GM19455 (cell line): Measurements from ENCODE around the gene IL23R.
"Not testable (repeated sequence)": the region's sequence is repeated elsewhere in the genome, so short reads cannot be mapped to it uniquely, and the experiment has no call there.

Source experiments
- ATAC-seq: cut with Tn5 transposase; IDR thresholded peaks from one replicate; pipeline ENCODE4 v1.9.1; 2021; ENCODE audit not compliant: unreplicated experiment

IL23R gene

DNA sequence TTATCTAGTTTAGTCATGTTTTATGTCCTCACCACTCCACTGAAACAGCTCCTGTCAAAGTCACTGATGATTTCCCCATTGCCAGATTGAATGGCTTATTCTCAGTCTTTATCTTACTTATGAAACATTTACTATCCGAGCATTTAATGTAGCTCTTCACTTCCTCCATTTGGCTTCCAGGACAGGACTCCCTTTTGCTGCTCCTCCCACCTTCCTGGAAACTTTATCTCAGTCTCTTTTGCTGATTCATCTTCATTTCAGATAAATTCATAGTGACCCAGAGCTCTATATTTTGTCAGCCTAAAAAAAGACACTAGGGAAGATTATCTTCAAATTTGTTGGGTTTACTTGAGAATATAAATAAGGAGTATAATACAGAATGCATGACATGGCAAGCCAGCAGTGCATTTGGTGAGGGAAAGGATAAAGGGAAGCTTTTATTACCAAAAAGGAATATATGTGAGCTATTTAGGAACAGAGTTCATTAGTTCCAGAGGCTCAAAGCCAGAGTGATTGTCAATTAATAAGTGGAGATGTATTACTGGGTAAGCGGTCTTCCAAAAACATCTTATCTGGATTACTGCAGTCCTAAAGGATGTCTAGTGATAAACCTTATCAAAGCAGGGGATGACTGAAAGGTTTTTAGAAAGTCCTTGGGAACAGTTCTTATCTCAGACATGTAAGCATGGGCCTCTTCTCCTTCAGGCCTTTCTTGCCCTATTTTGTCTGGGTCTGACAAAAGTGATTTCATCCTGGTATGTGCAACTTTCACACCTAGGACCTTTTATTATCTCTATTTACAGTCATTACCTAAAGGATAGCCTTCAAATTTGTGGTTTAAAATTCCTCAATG lies 25.6 kb downstream of the IL23R start:
- ATAC-seq, result no peak

DNA sequence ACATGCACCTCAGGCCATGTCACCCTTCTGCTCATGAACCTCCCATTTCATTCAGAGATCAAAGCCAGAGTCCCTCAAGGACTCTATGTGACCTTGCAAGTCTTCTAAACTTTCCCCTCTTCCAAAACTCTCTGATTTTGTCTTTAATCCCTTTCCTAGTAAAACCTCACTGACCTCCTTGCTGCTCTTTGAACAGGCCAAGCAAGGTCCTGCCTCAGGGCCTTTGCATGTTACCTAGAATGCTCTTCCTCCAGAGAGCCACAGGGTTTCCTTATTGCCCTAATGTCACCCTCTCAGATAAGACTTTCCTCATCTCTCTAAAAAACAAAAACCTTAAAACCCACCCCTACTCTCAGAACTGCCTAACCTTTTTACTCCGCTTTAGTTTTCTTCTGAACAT lies 26.6 kb downstream of the IL23R start:
- ATAC-seq, result no peak

DNA sequence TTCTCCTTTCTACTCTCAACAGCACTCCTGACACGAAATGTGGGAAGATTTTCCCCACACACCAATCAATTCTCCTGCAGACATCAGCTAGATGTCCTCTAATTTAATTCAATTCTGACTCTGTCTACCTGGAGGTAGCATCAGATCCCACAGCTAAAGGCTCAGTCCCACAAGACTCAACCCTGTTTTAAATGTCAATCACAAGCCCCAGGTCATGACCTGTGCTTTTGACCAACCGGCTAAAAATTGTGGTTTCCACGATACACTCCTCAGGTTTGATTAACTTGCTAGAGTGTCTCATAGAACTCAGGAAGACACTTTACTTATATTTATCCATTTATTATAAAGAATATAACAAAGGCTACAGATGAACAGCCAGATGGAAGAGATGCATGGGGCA lies 27.4 kb downstream of the IL23R start:
- no peak for ATAC-seq

DNA sequence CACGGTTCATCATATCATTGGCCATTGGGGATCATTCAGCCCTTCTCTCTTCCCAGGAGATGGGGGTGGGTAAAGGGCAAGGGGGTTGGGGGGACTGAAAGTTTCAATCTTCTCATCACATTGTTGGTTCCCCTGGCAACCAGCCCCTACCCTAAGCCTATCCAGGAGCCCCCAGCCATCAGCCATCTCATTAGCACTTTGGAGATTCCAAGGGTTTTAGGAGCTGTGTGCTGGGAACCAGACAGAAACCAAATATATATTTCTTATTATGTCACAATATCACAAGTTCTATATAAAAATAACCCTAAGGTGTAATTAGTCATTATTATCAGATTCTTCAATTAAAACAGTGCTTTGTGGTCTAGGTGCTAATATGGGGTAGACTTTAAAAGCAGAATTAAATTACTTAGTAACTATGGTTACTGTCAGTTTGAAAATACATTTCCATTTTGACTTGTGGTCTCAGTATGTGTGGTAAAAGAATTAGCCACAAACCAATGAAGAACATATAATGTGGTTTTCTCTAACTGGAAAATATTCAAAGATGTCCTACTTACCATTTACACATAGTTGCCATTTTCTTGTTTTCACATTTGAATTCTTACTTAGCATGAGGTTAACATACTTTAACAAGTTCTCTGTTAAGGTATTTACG lies 28.1 kb downstream of the IL23R start:
- ATAC-seq, result peak; percentile 68

DNA sequence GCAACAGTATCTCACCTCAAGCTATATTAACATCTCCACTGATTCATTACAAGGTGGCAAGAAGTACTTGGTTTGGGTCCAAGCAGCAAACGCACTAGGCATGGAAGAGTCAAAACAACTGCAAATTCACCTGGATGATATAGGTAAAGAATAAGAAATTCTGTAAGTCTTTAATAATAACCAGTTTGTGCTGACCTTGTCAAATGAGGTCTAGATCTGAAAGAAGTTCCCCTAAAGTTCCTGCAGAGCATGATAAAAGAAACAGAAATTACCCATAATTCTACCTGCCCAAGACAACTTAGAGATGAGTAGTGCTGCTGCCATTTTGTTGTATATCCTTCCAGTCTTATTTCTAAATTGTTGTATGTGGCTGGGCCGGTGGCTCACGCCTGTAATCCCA lies 34.5 kb downstream of the IL23R start:
- no peak for ATAC-seq

DNA sequence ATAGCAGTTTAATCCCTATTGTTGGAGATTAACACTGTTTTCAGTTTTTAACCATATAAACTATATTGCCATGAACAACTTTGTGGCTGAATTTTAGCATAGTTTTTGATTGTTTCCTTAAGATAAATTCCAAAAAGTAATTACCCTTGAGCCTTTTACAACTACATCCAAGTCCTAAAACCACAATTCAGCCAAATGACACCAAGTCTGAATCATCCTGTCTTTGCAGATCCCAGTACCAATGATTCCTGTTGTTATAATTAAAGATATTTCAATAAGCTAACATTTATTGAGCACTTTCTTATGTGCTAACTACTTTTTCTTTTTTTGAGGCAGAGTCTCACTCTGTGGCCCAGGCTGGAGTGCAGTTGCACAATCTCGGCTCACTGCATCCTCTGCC lies 35.6 kb downstream of the IL23R start:
- no peak for ATAC-seq

DNA sequence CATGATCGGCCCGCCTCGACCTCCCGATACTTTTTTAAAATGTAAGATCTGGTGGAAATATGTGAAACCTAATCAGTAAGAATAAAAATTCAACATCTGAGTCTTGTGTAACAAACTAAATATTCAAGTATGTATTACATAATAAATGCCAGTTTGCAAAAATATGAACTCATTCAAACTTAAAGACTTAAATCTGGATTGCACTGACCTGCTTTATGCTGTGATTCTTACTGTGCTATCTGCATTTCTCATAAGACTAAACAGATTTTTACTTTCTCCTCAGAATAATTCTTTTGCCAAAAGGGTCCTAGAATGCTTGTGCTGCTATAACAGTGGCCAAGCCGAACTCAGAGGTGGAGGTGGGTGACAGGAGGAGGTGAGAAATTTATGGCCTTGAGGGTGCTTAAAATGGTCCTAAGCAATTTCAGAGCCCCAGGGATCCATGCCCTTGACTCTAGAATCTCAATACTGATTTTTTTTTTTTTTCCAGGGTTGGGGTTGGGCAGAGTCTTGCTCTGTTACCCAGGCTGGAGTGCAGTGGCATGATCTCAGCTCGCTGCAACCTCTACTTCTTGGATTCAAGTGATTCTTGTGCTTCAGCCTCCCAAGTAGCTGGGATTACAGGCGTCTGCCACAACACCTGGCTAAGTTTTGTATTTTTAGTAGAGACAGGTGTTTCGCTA lies 38.2 kb downstream of the IL23R start:
- ATAC-seq, result no peak

DNA sequence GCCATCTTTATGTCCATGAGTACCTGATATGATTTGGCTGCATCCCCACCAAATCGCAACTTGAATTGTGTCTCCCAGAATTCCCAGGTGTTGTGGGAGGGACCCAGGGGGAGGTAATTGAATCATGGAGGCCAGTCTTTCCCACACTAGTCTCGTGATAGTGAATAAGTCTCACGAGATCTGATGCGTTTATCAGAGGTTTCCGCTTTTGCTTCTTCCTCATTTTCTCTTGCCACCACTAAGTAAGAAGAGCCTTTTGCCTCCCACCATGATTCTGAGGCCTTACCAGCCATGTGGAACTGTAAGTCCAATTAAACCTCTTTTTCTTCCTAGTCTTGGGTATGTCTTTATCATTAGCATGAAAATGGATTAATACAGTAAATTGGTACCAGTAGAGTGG lies 41.1 kb downstream of the IL23R start:
- not testable (repeated sequence) for ATAC-seq

DNA sequence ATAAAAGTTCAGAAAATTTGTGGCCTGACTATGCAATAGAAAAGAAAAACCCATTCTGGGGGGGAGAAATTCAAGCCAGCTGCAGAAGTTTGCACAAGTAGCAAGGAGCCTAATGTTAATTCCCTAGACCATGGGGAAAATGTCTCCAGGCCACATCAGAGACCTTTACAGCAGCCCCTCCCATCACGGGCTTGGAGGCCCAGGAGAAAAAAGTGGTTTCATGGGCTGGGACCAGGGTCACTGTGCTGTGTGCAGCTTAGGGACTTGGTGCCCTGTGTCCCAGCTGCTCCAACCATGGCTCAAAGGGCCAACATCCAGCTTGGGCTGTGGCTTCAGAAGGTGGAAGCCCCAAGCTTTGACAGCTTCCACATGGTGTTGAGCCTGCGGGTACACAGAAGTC lies 42.0 kb downstream of the IL23R start:
- no peak for ATAC-seq

DNA sequence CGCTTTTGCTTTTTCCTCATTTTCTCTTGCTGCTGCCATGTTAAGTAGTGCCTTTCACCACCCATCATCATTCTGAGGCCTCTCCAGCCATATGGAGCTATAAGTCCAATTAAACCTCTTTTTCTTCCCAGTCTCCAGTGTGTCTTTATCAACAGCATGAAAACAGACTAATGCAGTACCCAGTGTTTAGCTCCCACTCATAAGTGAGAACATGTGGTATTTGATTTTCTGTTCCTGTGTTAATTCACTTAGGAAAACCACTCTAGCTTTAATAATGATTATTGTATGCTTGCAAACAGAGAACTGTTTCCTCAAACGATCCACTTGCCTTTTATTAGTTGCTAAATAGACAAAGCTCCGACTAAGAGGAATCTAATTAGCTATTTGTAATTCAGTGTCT lies 43.3 kb downstream of the IL23R start:
- no peak for ATAC-seq

DNA sequence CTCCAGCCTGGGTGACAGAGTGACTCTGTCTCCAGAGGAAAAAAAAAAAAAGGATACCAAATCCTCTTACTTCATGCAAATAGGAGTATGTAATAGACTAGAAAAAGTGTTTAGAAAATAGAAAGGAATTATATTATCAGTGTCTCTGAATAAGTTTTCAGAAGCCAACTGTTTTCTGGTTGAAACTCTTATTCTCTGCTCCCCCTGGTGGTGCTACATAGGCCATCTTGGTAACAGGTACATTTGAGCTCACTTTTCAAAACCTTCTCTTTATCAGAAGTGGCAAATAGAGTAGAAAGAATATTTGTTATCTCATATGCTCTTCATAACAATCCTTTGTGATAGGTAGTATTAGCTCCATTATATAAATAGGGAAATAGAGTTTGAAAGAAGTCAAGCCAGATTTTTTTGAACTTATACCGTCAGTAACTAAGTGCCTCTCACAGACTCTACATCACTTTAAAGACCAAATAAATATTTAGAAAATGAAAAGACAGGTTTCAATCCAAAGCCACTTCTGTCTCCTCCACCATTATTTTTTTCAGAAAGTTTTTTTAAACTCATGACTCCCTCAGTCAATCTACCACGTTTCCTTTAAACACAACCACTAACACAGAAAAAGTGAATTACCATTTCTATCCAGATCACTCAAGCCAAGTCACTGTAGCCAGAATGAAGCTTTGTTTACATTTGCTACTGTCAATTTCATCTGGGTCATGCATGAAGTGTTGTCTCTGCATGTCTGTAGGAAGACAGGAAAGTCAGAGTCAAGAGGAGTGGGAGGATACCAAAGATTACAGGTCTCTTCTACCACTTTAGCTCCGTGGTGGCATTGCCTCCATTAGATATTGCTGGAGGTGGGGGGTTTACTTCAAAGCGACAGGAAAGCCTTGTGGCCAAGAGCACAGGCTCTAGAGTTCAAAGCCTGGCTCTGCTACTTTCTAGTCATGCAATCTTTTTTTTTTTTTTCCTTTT lies 45.6 kb downstream of the IL23R start:
- peak; percentile 42 for ATAC-seq

DNA sequence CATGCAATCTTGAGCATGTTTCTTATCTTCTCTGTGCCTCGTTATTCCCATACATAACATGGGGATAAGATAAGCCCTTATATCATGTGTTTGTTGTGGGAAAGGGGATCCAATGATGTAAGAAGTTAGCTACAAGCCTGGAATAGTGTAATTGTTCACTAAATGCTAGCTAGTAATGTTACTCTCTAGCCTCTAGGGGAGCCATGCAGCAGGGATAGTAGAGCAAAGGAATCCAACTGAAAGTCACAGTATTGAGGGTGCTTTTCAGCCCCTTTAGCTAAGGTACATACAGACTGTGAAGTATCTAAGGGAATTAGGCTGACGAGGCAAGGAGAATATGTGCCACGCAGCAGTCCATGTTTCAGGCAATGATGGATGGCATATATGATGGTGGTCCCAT lies 46.9 kb downstream of the IL23R start:
- ATAC-seq, result no peak

DNA sequence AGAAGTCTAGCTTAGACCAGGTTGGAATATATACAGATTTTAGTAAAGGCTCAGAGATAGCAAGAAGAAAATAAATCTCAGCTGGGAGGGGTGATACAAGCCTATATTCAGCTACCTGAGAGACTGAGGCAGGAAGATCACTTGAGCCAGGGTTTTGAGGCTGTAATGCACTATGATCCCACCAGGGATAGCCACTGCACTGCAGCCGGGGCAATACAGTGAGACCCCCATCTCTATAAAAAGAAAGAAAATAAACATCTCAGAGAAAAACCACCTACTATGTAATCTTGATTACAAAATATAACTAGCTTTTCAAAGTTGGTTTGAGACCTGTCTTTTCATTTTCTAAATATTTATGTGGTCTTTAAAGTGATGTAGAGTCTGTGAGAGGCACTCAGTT lies 47.7 kb downstream of the IL23R start:
- no peak for ATAC-seq

DNA sequence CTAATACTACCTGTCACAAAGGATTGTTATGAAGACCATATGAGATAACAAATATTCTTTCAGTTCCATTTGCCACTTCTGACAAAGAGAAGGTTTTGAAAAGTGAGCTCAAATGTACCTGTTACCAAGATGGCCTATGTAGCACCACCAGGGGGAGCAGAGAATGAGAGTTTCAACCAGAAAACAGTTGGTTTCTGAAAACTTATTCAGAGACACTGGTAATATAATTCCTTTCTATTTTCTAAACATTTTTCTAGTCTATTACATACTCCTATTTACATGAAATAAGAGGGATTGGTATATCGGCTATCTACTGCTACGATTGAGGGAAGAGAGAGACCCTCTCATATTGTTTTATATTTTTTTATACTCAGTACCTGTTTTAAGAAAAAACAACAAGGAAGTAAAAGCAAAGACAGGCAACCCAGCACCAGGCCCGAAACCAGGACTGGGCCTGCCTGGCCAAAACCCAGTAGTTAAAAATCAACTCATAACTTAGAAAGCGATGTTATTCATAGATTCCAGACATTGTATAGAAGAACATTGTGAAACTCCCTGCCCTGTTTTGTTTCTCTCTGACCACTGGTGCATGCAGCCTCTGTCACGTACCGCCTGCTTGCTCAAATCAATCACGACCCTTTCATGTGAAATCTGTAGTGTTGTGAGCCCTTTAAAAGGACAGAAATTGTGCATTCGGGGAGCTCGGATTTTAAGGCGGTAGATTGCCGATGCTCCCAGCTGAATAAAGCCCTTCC lies 48.3 kb downstream of the IL23R start:
- peak; percentile 84 for ATAC-seq

DNA sequence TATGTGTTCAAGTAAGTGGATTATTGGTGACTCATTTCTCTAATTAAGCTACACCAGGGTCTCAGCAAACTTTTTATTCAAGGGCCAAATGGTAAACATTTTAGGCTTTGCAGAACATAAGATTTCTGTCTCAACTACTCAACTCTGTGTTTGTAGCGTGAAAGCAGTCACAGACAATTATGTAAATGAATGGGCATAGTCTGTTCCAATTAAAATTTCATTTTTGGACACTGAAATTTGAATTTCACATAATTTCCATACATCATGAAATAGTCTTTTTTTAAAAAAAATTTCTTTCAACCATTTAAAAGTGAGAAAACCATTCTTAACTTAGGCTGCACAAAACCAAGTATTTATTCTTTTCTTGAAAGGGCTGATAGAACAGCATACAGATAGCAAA lies 50.1 kb downstream of the IL23R start:
- no peak for ATAC-seq

DNA sequence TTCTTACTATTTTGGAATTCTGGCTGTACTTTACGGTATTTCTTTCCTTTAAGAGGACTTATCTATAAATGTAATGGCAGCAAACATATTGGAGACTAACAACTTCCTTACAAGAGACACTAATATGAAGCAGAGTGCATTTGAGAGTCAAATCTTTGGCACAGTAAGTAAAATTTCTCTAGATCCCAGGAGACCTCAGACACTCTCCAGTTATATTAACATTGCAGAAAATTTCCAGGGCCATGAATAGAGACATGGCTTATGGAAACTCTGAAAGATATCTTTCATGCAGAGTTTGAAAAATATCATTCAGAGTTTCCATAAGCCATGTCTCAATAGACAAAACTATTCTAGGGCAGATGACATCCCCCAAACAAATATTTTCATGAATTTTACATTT lies 51.2 kb downstream of the IL23R start:
- ATAC-seq, result no peak

DNA sequence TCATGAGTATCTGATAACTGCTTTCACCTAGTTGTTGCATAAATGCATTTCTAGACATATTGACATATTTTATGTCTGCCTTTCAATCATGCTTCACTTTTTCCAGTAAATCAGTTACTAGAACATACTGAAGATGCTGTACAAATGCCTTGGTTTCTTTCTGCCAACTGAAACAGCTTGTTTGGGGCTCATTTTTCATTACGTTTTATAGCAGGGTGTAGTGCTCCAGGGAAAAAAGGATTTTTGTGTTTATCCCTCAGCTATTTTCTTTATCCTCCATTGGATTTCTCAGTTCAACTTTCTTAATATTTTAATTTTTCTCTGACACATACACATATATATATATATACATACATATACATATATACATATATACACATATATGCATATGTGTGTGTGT lies 51.7 kb downstream of the IL23R start:
- no peak for ATAC-seq

DNA sequence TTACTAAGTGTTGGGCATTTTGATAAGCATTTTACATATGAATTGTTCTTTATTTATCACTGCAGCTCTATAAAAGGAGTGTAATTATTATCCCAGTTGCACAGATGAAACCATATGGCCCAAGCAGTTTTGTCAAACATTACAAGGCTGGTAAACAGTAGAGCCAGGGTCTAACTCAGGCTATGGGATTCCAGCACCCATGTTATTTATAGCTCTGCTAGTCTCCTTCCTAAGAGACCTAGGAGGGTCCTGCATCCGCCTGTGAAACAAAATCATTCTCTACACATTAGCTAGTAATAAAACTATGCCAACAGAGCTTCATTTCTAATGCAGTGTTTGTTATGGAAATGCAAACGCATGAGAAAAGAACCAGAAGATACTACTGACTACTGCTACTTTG lies 58.6 kb downstream of the IL23R start:
- ATAC-seq, result no peak

DNA sequence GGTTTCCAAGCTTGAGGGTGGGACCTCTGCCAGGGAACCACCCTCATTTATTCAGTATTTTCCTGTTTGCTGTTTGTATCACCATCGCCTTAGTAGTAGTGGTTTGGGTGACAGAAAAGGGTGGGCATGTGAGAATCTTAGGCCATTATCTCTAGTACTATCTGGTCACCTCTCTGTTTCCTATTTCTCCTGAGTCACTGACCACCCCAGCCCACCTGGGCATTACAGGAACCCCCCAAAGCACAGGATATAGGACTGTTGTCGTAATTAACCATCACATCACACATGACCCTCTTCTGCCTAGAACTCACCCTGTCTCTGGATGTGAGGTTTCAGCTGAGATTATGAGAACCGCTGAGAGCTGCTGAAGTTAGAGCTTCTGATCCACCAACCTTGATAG lies 60.4 kb downstream of the IL23R start:
- ATAC-seq, result no peak

DNA sequence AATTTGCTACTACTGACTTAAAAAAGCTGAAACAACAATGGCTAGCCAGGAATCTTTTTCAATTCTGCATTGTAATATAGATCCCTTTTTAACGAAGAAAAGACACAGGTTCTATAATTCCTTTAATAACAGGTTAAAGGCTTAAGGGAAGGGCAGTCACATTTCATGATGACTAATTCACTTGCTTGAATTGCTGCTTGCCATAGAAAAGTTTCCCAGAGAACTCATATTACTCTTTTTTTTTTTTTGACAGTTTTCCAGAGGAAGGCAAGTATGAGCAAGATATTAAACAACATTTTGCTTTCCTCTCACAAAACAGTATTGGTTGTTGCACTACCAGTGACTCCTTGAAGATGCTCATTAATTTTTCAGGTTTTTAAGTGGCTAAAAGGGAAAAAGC lies 60.9 kb downstream of the IL23R start:
- ATAC-seq, result no peak
